ENCODE measurements around the gene CEACAM20. TPM values are rescaled to one million over a fixed set of nuclear protein-coding genes. Genes with fewer than 3 reads are reported as not detected.
"Not testable (repeated sequence)": the region's sequence is repeated elsewhere in the genome, so short reads cannot be mapped to it uniquely, and the experiment has no call there.

Gene CEACAM20
- polyA plus RNA-seq, 10 donors, result not detected

GRCh38 chr19:44496711-44497110 is 32.8 kb downstream of the CEACAM20 start:
- no peak for DNase-seq

GRCh38 chr19:44476559-44477408 is 52.7 kb downstream of the CEACAM20 start:
- no peak for DNase-seq

- DNase-seq, result not testable (repeated sequence)
These were observed 60.7 kb downstream of the CEACAM20 start for GRCh38 chr19:44468730-44469129.

- DNase-seq, result not testable (repeated sequence)
These were observed 66.7 kb downstream of the CEACAM20 start for GRCh38 chr19:44462600-44463286.

Other genes starting within 250 kb of the CEACAM20 start
- 1 to 10 TPM; 4.0 to 7.3 (median 6.1) TPM for gene ZNF235, start 224.7 kb downstream of the CEACAM20 start, polyA plus RNA-seq (ENCODE audit: insufficient read length in 10 of 10)
- gene ZNF112, start 173.0 kb downstream of the CEACAM20 start, polyA plus RNA-seq (ENCODE audit: insufficient read length in 10 of 10), result 1 to 10 TPM; 5.2 to 7.7 (median 5.9) TPM
- gene ZNF285, start 128.1 kb downstream of the CEACAM20 start, polyA plus RNA-seq (ENCODE audit: insufficient read length in 10 of 10), result 1 to 10 TPM; 3.1 to 7.1 (median 4.6) TPM
- gene ZNF229, start 81.2 kb downstream of the CEACAM20 start, polyA plus RNA-seq (ENCODE audit: insufficient read length in 10 of 10), result 1 to 10 TPM; 4.3 to 7.3 (median 5.7) TPM
- 1 to 10 TPM; 6.5 to 8.4 (median 7.9) TPM for gene ZNF180, start 29.2 kb downstream of the CEACAM20 start, polyA plus RNA-seq (ENCODE audit: insufficient read length in 10 of 10)
- gene IGSF23, start 83.9 kb upstream of the CEACAM20 start, polyA plus RNA-seq (ENCODE audit: insufficient read length in 10 of 10), result not detected
- 10 to 100 TPM; 17.3 to 25.2 (median 19.2) TPM for gene PVR, start 114.2 kb upstream of the CEACAM20 start, polyA plus RNA-seq (ENCODE audit: insufficient read length in 10 of 10)
- 10 to 100 TPM in 3 of 10 donors, 1 to 10 TPM in 7; 3.8 to 13.0 (median 7.8) TPM for gene CEACAM19, start 141.8 kb upstream of the CEACAM20 start, polyA plus RNA-seq (ENCODE audit: insufficient read length in 10 of 10)
- gene CEACAM16, start 169.5 kb upstream of the CEACAM20 start, polyA plus RNA-seq (ENCODE audit: insufficient read length in 10 of 10), result 1 to 10 TPM in 1 of 10 donors, under 1 TPM in 9; 0.22 to 1.0 (median 0.49) TPM
- gene BCL3, start 219.0 kb upstream of the CEACAM20 start, polyA plus RNA-seq (ENCODE audit: insufficient read length in 10 of 10), result 10 to 100 TPM in 9 of 10 donors, 1 to 10 TPM in 1; 8.9 to 16.6 (median 10.5) TPM
- 1 to 10 TPM in 2 of 10 donors, under 1 TPM in 2, not detected in 6; 0.15 to 2.8 (median 0.86) TPM for gene CBLC, start 248.2 kb upstream of the CEACAM20 start, polyA plus RNA-seq (ENCODE audit: insufficient read length in 10 of 10)